Esophagus (tissue), 2 donors: ENCODE data around the gene IL16. TPM values are rescaled to one million over a fixed set of nuclear protein-coding genes. Genes with fewer than 3 reads are reported as not detected.

Experiments
- H3K27ac ChIP-seq, 2 donors: one replicate each; pipeline ENCODE4 v1.5.1; 2013; ENCODE audit warnings: low read depth in 2 of 2, mild to moderate bottlenecking in 2 of 2, inconsistent platforms in 1 of 2, low read length in 1 of 2, moderate library complexity in 1 of 2
- H3K27me3 ChIP-seq, 2 donors: one replicate each; pipeline ENCODE4 v1.6.1; 2013; ENCODE audit warnings: low read length in 2 of 2, control low read depth in 1 of 2, mild to moderate bottlenecking in 1 of 2; ENCODE audit not compliant: insufficient read depth in 2 of 2, control insufficient read depth in 1 of 2
- H3K36me3 ChIP-seq, 2 donors: one replicate each; pipeline ENCODE4 v1.6.1; 2013; ENCODE audit warnings: low read length in 1 of 2; ENCODE audit not compliant: control insufficient read depth in 2 of 2, insufficient read depth in 2 of 2
- H3K4me1 ChIP-seq, 2 donors: one replicate each; pipeline ENCODE4 v1.6.1; 2013; ENCODE audit warnings: low read length in 1 of 2; ENCODE audit not compliant: control insufficient read depth in 2 of 2, insufficient read depth in 2 of 2
- H3K4me3 ChIP-seq, 2 donors: one replicate each; pipeline ENCODE4 v1.5.1; 2013; ENCODE audit warnings: low read length in 2 of 2, mild to moderate bottlenecking in 2 of 2, low read depth in 1 of 2, moderate library complexity in 1 of 2
- H3K9me3 ChIP-seq, 2 donors: one replicate each; pipeline ENCODE4 v1.6.1; 2013; ENCODE audit warnings: mild to moderate bottlenecking in 2 of 2, low read depth in 1 of 2, low read length in 1 of 2, moderate library complexity in 1 of 2; ENCODE audit not compliant: control insufficient read depth in 2 of 2, insufficient read depth in 1 of 2
- WGBS, 2 donors: extraction: QIAGEN DNeasy Blood & Tissue Kit; methylation state at CpG; one replicate each; pipeline ENCODE4 v1.1.7; 2013; 5-methylcytosine and 5-hydroxymethylcytosine counted together
- polyA plus RNA-seq, 2 donors: library from polyadenylated mRNA; stranded (reverse); fragments of 200-250 nt; gene quantifications; one replicate each; pipeline ENCODE4 v1.2.3, GENCODE V29; 2013
- donor health status: healthy with polysubstance abuse.
- donor health status: Bipolar disorder and iron deficiency.

IL16 gene
- polyA plus RNA-seq, 2 donors: 2.6 to 3.1 TPM

DNA sequence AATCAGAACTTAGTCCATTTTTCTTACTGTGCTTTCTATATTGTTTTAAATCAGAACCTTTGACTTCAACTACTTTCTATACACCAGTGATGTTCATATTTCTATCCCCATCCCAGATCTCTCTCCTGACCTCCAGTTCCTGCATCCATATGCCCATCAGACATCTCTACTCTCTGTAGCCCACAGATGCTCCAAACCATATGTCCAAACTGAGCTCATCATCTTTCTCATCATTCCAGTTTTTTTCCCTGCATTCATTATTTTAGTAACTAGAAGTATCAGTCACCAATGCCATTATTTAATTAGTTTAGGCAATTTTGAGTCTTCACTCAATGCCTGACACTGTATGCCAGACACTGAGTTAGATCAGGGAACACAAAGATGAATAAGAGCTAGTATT lies 25.4 kb upstream of the IL16 start:
- Histone ChIP-seq H3K27me3 (no peaks in the 10 kb centered on the region), H3K36me3 (no peaks in the 10 kb centered on the region), H3K4me1 (peaks cover 0 to 8% of the 10 kb centered on the region in 2 donors), H3K4me3 (no peak overlapping the region), H3K27ac (no peak overlapping the region), H3K9me3 (no peaks in the 10 kb centered on the region)

DNA sequence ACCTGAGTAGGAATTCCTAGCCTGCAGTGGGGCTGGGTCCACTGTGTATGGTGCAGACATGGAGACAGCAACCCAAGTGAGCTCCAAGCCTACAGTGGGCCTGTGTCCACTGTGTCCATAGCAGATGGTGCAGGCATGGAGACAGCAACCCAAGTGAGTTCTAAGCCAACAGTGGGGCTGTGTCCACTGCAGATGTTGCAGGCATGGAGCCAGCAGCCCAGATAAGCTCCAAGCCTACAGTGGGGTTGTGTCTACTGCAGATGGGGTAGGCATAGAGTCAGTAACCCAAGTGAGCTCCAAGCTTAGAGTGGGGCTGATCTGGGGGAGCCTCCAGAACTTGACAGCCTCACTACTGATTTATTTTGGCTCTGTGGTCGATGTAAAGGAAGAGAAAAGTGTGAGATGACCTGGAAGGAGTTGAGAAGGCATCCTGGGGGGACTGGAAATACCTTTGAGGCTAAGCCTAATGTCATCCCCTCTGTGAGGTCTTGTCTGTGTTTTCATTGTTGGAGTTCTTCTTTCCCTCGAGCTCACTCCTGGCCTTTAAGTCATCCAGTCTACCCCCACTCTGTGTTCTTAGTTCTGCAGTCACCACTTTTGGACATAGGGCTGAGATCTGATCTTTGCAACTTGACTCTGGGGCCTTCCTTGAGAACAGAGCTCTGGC lies 22.4 kb upstream of the IL16 start:
- Histone ChIP-seq H3K9me3 (no peaks in the 10 kb centered on the region), H3K4me1 (peaks cover 0 to 5% of the 10 kb centered on the region in 2 donors), H3K36me3 (no peaks in the 10 kb centered on the region), H3K4me3 (no peak overlapping the region), H3K27ac (no peak overlapping the region), H3K27me3 (no peaks in the 10 kb centered on the region)
- WGBS, 2 donors: 73 to 74% methylated on average over 2 of the region's 2 CpGs

DNA sequence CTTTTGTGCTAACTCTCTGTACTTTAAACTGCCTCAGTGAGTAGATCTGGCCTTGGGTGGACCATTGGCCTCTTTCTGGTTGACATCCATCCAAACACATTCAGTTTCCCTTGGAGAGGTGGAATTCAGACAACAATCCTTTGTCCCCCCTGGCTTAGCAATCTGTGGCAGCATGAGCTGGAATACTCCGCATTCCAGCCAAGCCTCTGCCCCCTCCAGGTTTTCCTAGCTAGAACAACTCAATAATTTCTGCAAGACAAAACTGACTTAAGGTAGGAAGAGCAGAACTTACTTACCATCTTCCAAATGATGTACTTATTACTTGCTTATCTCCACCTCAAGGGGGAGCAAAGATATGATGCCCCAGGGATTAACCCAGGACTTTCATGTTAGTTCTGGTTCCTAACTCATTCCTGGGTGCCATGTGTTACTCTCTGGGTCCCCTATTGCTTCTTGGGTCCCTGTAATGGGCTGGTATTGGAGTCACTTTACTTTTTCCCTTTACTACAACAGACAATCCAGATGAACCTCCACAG lies 21.8 kb upstream of the IL16 start:
- no peaks in the 10 kb centered on the region for H3K9me3 ChIP-seq
- WGBS, 2 donors: 93 to 95% methylated on average over 1 of the region's 1 CpG
- no peaks in the 10 kb centered on the region for H3K36me3 ChIP-seq
- no peak overlapping the region for H3K4me3 ChIP-seq
- H3K4me1 ChIP-seq: peaks cover 0 to 5% of the 10 kb centered on the region in 2 donors
- no peak overlapping the region for H3K27ac ChIP-seq
- H3K27me3 ChIP-seq: no peaks in the 10 kb centered on the region

DNA sequence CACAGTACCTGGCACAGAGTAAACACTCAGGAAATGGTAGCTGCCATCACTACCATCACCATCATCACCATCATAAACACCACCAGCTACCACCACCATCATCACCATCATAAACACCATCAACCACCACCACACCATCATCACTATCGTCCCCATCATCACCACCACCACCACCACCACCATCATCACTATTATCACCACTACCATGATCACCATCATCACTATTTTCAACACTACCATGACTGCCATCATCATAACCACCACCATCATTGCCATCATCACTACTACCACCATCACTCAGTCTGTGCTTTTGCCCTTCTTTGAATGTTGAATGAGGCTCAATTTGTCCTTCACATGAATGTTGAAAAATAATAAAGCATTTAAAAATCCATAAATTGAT lies 21.2 kb upstream of the IL16 start:
- Histone ChIP-seq H3K4me1 (peaks cover 0 to 5% of the 10 kb centered on the region in 2 donors), H3K36me3 (no peaks in the 10 kb centered on the region)
- 43 to 74% methylated on average over 1 of the region's 1 CpG for WGBS, 2 donors

DNA sequence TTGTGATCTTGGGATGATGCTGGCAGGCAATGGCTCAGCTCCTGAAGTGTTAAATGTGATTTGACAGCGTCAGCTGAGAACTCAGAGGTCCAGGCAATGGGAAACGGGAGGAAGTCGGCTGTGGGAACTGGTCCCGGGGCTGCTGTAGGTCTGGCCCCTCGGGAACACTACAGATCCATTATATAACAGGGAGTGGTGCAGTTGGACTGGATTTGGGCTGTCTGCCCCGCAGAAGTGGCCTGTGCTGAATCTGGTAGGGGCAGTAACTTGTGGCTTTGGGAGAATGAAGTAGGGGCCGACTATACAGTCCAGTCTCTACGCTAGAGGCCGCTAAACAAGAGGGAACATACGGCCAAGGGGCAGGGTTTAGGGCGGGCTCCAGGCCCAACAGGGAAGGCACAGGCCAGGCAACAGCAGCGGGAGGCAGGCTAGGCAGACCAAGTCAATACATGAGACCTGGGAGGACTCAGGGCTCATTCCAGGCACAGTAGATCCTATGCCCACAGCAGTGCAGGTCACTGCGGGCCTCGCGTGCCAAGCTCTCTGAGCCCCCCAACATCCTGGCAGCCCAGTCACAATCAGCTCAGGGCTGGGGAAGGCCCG lies 20.3 kb upstream of the IL16 start:
- Histone ChIP-seq H3K27me3 (no peaks in the 10 kb centered on the region), H3K9me3 (no peaks in the 10 kb centered on the region), H3K36me3 (no peaks in the 10 kb centered on the region), H3K27ac (peak overlapping the region in 1 of 2 donors; percentile 21), H3K4me1 (peaks cover 0 to 5% of the 10 kb centered on the region in 2 donors), H3K4me3 (no peak overlapping the region)
- WGBS, 2 donors: 76% methylated on average over 16 of the region's 16 CpGs

More for the DNA sequence above, 21.2 kb upstream of the IL16 start:
- H3K4me3 ChIP-seq: no peak overlapping the region
- H3K27ac ChIP-seq: no peak overlapping the region
- no peaks in the 10 kb centered on the region for H3K27me3 ChIP-seq
- H3K9me3 ChIP-seq: no peaks in the 10 kb centered on the region

DNA sequence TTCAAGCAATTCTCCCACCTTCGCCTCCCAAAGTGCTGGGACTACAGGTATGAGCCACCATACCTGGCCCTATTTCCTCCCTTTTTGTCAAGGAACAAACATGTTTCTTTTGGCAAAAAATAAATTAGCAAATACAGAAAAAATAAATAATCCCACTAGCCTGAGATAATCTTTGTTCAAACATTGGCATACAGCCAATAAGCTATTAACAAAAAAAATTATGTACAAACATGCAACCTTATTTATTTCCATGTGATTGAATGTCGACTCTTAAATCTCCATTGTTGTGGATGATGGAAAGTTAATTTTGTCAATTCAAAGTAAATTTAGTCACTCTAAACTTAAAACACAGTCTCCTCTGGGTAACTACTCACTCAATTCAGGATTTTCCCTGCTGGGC lies 18.3 kb upstream of the IL16 start:
- 61 to 68% methylated on average over 2 of the region's 2 CpGs for WGBS, 2 donors
- no peaks in the 10 kb centered on the region for H3K9me3 ChIP-seq

DNA sequence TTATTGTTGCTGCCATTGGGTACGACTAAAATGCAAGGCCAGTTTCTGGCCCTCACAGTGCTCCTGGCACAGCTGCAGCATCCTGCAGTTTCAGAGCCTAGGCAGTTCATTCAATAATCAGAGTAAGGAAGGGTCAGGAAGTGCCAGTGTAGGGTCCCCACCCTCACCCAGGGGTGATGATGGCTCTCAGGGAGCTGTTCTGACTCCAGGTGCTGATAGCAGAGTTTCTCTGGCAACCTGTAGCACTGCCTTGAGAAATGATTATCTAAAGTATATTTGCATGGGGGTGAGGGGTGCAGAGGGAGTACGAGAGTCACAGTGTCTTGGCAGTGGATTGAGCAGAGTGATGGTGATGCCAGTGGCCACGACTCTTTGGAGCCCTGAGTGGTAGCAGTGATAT lies 15.5 kb upstream of the IL16 start:
- Histone ChIP-seq H3K4me1 (peaks cover 0 to 6% of the 10 kb centered on the region in 2 donors), H3K27me3 (no peaks in the 10 kb centered on the region), H3K4me3 (no peak overlapping the region), H3K27ac (no peak overlapping the region), H3K36me3 (no peaks in the 10 kb centered on the region), H3K9me3 (no peaks in the 10 kb centered on the region)
- WGBS, 2 donors: 61 to 74% methylated on average over 3 of the region's 3 CpGs

More for the DNA sequence above, 18.3 kb upstream of the IL16 start:
- Histone ChIP-seq H3K27ac (no peak overlapping the region), H3K4me1 (peaks cover 0 to 8% of the 10 kb centered on the region in 2 donors), H3K4me3 (no peak overlapping the region), H3K36me3 (no peaks in the 10 kb centered on the region), H3K27me3 (no peaks in the 10 kb centered on the region)

DNA sequence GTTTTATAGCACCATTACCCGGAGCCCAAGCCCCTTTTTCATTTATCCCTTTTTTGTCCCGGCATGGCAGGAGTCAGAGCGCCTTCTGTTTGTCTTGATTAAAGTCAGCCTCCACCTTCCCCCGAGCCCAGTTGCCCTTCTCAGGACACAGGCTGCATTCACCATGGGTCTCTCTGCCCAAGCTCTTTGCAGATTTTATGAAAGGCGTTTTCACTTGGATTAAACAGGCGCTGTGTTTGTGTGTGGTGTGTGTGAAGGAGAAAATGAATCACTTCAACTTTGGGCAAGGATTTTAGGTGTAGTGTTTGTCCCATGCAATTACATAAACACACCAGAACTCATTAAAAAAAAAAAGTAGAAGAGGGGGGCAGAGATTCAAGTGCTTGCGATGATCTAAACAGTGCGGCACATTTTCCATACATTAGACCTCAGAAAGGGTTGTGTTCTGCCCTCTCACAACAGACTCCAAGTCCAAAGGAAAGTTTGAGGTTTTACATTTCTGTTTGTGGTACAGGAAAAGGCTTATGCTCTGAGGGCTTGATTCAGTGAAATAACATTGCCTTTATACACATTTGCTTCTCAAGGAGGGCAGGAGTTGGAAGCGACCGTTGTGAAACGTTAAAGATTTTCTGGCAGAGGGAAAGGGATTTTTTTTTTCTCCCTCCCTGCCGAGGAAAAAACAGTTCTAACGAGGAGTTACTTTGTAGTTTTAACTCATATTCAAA lies 14.5 kb upstream of the IL16 start:
- Histone ChIP-seq H3K9me3 (no peaks in the 10 kb centered on the region), H3K27ac (peak overlapping the region in 1 of 2 donors; percentile 38), H3K36me3 (no peaks in the 10 kb centered on the region), H3K4me3 (no peak overlapping the region), H3K27me3 (no peaks in the 10 kb centered on the region), H3K4me1 (peaks cover 0 to 4% of the 10 kb centered on the region in 2 donors)
- WGBS, 2 donors: 46 to 50% methylated on average over 13 of the region's 13 CpGs

DNA sequence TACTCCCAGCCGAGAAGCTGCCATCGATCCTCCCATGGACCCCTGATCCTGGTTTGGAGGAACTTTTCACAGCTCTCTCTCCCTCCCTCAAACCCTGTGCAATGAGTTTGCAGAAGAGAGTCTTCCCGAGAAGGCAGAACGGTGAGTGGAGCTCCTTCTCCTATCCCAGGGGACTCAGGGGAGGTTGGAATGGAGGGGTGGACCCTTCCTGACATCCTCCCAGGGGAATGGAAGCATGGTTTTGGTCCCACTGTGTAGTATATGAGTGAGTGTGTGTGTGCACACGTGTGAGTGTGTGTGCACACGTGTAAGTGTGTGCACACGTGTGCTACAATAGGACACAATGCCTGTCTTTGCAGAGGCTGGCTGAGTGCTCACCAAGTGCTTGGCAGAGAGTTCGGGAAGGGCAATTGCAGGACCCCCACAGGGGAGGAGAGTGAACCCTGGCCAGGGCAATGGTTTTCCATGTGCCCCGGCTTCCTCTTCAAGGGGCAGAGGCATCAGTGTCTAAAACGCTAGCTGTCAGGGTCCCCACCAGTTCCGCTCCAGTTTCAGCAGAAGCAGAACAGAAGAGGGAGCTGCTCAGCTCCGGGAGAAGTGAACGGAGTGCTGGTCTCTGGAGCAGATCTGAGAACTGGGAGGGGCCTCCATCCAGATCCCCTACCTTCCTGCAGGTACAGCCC lies 13.8 kb upstream of the IL16 start:
- no peaks in the 10 kb centered on the region for H3K9me3 ChIP-seq
- 44 to 46% methylated on average over 13 of the region's 13 CpGs for WGBS, 2 donors
- no peaks in the 10 kb centered on the region for H3K27me3 ChIP-seq
- peak overlapping the region in 1 of 2 donors; percentile 14 for H3K4me3 ChIP-seq
- H3K36me3 ChIP-seq: no peaks in the 10 kb centered on the region
- peaks cover 0 to 4% of the 10 kb centered on the region in 2 donors for H3K4me1 ChIP-seq
- H3K27ac ChIP-seq: peak overlapping the region; percentile 23 to 38
